H54 (cell line): Measurements from ENCODE around the gene PGAP3.

ENCODE experiments used
- DNase-seq: peaks from one replicate; pipeline ENCODE4 v3.0.0; 2011; ENCODE audit warnings: low spot score, mixed read lengths; ENCODE audit not compliant: insufficient read length
- FAIRE-seq: peaks from 3 replicates; lab custom pipeline; 2011; peaks lifted over from hg19 to GRCh38; lab: Jason Lieb, UNC
- POLR2A ChIP-seq: IDR thresholded peaks from 2 replicates; pipeline ENCODE4 v1.6.1; 2011; ENCODE audit warnings: low read depth, mild to moderate bottlenecking, low read length

The PGAP3 gene

GRCh38 chr17:39674702-39675389 lies 13.0 kb downstream of the PGAP3 start:
- DNase-seq (no peak), FAIRE-seq (no peak)
- TF ChIP-seq POLR2A, result no peak

GRCh38 chr17:39674179-39674578 lies 13.7 kb downstream of the PGAP3 start:
- no peak for FAIRE-seq
- TF ChIP-seq POLR2A, result no peak
- no peak for DNase-seq

- no peak for TF ChIP-seq POLR2A
- FAIRE-seq (no peak), DNase-seq (no peak)
Measured at GRCh38 chr17:39673335-39674081, 14.3 kb downstream of the PGAP3 start.

- DNase-seq (no peak), FAIRE-seq (no peak)
- no peak for TF ChIP-seq POLR2A
Measured at GRCh38 chr17:39672522-39673334, 15.1 kb downstream of the PGAP3 start.

GRCh38 chr17:39671651-39672521 lies 16.0 kb downstream of the PGAP3 start:
- DNase-seq (no peak), FAIRE-seq (no peak)
- TF ChIP-seq POLR2A, result no peak

GRCh38 chr17:39670746-39671145 lies 17.1 kb downstream of the PGAP3 start:
- TF ChIP-seq POLR2A, result no peak
- FAIRE-seq, result no peak
- no peak for DNase-seq

GRCh38 chr17:39669897-39670735 lies 17.7 kb downstream of the PGAP3 start:
- no peak for DNase-seq
- TF ChIP-seq POLR2A, result no peak
- no peak for FAIRE-seq

GRCh38 chr17:39667945-39668924 lies 19.6 kb downstream of the PGAP3 start, which contains the start of gene PNMT:
TSS of gene PNMT (plus strand) at chr17:39668453. CDS start at chr17:39668476, 23 bp downstream.
- DNase-seq (no peak), FAIRE-seq (no peak)
- no peak for TF ChIP-seq POLR2A

GRCh38 chr17:39667262-39667944 lies 20.5 kb downstream of the PGAP3 start:
- TF ChIP-seq POLR2A, result no peak
- no peak for DNase-seq
- FAIRE-seq, result no peak

GRCh38 chr17:39666601-39667261 lies 21.1 kb downstream of the PGAP3 start:
- TF ChIP-seq POLR2A, result no peak
- no peak for FAIRE-seq

More at GRCh38 chr17:39666601-39667261, 21.1 kb downstream of the PGAP3 start:
- no peak for DNase-seq
